GM23248 (cell line): Measurements from ENCODE around the gene PALD1.

Source experiments
- EZH2 ChIP-seq: fragments of 200-600 bp; sonication (generic); IDR thresholded peaks from 2 replicates; pipeline ENCODE4 v1.6.1; 2018; ENCODE audit warnings: antibody characterized with exemption, mild to moderate bottlenecking; ENCODE audit not compliant: insufficient read depth, poor library complexity, severe bottlenecking
- EZH2phosphoT487 ChIP-seq: fragments of 200-600 bp; sonication (generic); IDR thresholded peaks from 2 replicates; pipeline ENCODE4 v1.6.1; 2018; ENCODE audit warnings: antibody characterized with exemption, moderate library complexity, mild to moderate bottlenecking, low read depth; ENCODE audit not compliant: insufficient read depth

DNA sequence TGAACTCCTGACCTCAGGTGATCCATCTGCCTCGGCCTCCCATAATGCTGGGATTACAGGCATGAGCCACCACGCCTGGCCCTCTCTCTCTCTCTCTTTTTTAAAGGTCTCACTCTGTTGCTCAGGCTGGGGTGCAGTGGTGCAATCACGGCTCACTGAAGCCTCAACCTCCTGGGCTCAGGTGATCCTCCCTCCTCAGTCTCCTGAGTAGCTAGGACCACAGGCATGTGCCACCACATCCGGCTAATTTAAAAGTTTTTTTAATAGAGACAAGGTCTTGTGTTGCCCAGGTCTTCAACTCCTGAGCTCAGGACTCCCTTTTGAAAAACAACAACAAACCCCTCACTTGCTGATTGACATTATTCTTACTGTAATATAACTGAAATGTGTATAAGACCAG lies 11.6 kb downstream of the PALD1 start:
- no peak for TF ChIP-seq EZH2phosphoT487
- TF ChIP-seq EZH2, result no peak
